BLaER1 (cell line): ENCODE data around the gene NEDD9.
A peak's percentile ranks its signal among the peaks of the same experiment; 100 is the strongest.

Experiments used
- H3K27ac ChIP-seq: shearing (Covaris generic); formaldehyde crosslinking; 2 replicates; pipeline ENCODE4 v1.8.1; 2022
- H3K27me3 ChIP-seq: shearing (Covaris generic); formaldehyde crosslinking; 2 replicates; pipeline ENCODE4 v1.8.1; 2022
- H3K36me3 ChIP-seq: shearing (Covaris generic); formaldehyde crosslinking; 2 replicates; pipeline ENCODE4 v1.8.1; 2022
- H3K4me1 ChIP-seq: shearing (Covaris generic); formaldehyde crosslinking; 2 replicates; pipeline ENCODE4 v1.8.1; 2022
- H3K4me2 ChIP-seq: shearing (Covaris generic); formaldehyde crosslinking; 2 replicates; pipeline ENCODE4 v1.8.1; 2022
- H3K4me3 ChIP-seq: shearing (Covaris generic); formaldehyde crosslinking; 2 replicates; pipeline ENCODE4 v1.8.1; 2022
- H3K9ac ChIP-seq: shearing (Covaris generic); formaldehyde crosslinking; 2 replicates; pipeline ENCODE4 v1.8.1; 2022
- H3K9me3 ChIP-seq: shearing (Covaris generic); formaldehyde crosslinking; 2 replicates; pipeline ENCODE4 v1.8.1; 2022
- H4K20me1 ChIP-seq: shearing (Covaris generic); formaldehyde crosslinking; 2 replicates; pipeline ENCODE4 v1.8.1; 2022
- Cebpa-rat ChIP-seq: shearing (Covaris generic); IDR thresholded peaks from 2 replicates; pipeline ENCODE4 v1.8.1; 2022

NEDD9 gene

DNA sequence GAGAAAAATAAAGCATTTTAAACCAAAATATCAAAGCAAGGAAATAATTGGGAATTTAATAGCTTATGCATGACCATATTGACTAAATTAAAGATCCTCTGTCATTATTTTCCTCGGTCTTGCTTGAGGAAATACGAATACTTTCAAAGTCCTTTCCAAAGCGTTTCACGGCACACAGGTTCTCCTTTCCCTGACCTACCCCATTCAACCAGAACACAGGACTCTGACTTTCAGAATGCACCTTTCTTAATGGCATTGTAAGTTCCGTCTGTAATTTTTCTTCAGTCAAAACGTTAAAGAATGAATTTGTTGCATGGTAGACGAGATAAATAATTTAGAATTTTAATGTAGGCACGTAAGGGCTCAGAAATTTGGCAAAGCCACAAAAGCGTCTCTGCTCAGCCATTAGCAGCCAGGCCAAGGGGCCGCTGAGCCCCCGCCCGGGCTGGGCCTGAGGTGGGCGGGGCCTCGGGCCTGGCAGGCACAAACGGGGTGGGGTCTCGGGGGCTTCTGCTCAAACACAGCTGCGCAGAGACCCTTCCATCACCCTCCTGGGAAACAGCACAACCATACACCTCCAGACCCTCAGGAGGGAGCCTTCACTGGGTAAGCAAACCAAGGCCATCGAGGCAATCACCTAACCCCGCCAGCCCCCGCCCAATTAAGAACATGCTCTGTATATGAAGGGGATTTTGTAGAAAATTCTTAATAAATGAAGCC lies 3.4 kb downstream of the NEDD9 start:
- H3K4me1 ChIP-seq, result peaks cover 30% of the 10 kb centered on the region
- H3K36me3 ChIP-seq, result no peaks in the 10 kb centered on the region
- 0 out of 2 replicates have a peak, but pooled peaks cover 3% of the 10 kb centered on the region for H3K9me3 ChIP-seq
- no peak overlapping the region for H3K9ac ChIP-seq
- no peaks in the 10 kb centered on the region for H3K27me3 ChIP-seq
- H3K4me2 ChIP-seq, result no peak overlapping the region
- no peaks in the 10 kb centered on the region for H4K20me1 ChIP-seq
- no peak overlapping the region for H3K4me3 ChIP-seq
- no peak for TF ChIP-seq Cebpa-rat
- H3K27ac ChIP-seq, result no peak overlapping the region

DNA sequence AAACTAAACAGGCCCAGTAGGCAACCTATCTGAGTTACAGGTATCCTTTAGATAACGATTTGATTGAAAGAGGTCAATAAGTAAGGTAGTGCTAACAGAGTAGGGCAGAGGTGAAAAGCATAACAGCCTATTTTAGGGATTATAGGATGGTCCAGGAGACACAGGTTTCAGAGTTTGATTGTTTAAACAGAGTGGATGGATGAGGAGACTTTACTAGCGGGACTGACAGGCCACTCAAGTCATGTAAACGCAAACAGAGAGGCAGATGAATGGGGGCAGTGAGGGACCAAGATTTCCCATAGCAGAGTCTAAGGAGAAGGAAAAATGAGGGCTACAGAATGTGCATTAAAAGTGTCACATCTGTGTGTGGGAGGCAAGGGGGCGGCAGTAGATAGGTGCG lies 4.8 kb downstream of the NEDD9 start:
- no peak for TF ChIP-seq Cebpa-rat
- Histone ChIP-seq H3K4me2 (no peak overlapping the region), H3K9ac (no peak overlapping the region), H3K4me1 (peaks cover 18% of the 10 kb centered on the region), H3K27ac (no peak overlapping the region), H3K9me3 (0 out of 2 replicates have a peak, but pooled peaks cover 3% of the 10 kb centered on the region), H3K36me3 (no peaks in the 10 kb centered on the region), H3K27me3 (no peaks in the 10 kb centered on the region), H4K20me1 (no peaks in the 10 kb centered on the region), H3K4me3 (no peak overlapping the region)

- Histone ChIP-seq H3K4me2 (no peak overlapping the region), H3K9ac (no peak overlapping the region), H3K4me3 (no peak overlapping the region), H4K20me1 (no peaks in the 10 kb centered on the region), H3K36me3 (no peaks in the 10 kb centered on the region), H3K9me3 (0 out of 2 replicates have a peak, but pooled peaks cover 3% of the 10 kb centered on the region), H3K27me3 (no peaks in the 10 kb centered on the region), H3K4me1 (peaks cover 13% of the 10 kb centered on the region), H3K27ac (no peak overlapping the region)
- TF ChIP-seq Cebpa-rat, result no peak
These were observed 6.5 kb downstream of the NEDD9 start for GRCh38 chr6:11226005-11226404.

GRCh38 chr6:11224966-11225463 lies 7.5 kb downstream of the NEDD9 start:
- no peak overlapping the region for H3K27ac ChIP-seq
- H3K27me3 ChIP-seq, result no peaks in the 10 kb centered on the region
- peaks cover 13% of the 10 kb centered on the region for H3K4me1 ChIP-seq
- H4K20me1 ChIP-seq, result no peaks in the 10 kb centered on the region
- no peaks in the 10 kb centered on the region for H3K36me3 ChIP-seq
- no peak overlapping the region for H3K9ac ChIP-seq
- H3K9me3 ChIP-seq, result 0 out of 2 replicates have a peak, but pooled peaks cover 3% of the 10 kb centered on the region
- peak overlapping the region; percentile 46 for H3K4me2 ChIP-seq
- no peak for TF ChIP-seq Cebpa-rat
- no peak overlapping the region for H3K4me3 ChIP-seq

GRCh38 chr6:11224252-11224965 lies 8.1 kb downstream of the NEDD9 start:
- no peaks in the 10 kb centered on the region for H3K27me3 ChIP-seq
- no peak overlapping the region for H3K4me3 ChIP-seq
- no peaks in the 10 kb centered on the region for H3K36me3 ChIP-seq
- H3K9me3 ChIP-seq, result 0 out of 2 replicates have a peak, but pooled peaks cover 3% of the 10 kb centered on the region
- peaks cover 13% of the 10 kb centered on the region for H3K4me1 ChIP-seq
- TF ChIP-seq Cebpa-rat, result no peak
- H3K9ac ChIP-seq, result no peak overlapping the region
- H4K20me1 ChIP-seq, result no peaks in the 10 kb centered on the region
- H3K4me2 ChIP-seq, result peak overlapping the region; percentile 46
- H3K27ac ChIP-seq, result no peak overlapping the region

DNA sequence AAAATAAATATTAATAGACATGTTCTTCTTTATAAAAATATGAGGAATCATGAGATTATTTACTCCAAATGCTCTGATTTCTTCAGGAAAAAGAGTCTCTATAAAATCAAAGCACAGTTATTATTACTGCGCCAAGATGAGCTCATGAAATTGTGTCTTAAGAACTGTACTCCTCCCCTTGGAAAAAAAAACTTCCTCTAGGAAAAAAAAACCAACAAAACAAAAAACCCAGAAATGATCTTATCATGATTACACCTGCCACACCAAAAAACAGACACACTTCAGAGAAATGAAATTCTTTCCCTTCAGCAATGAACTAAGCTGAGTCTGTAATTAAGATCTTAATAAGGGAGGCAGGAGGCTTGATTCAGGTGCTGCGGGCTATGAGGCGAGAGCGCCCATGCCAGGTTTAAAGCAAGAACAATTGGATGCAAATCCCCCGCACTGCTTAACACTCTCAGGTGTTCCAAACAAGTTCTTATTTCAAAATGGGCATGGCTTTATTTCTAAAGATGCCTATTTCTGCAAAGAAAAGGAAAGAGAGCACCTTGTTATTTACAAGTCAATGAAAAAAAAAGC lies 9.1 kb downstream of the NEDD9 start:
- Histone ChIP-seq H3K9me3 (0 out of 2 replicates have a peak, but pooled peaks cover 3% of the 10 kb centered on the region), H3K9ac (no peak overlapping the region), H4K20me1 (no peaks in the 10 kb centered on the region), H3K4me1 (peaks cover 13% of the 10 kb centered on the region), H3K4me3 (no peak overlapping the region), H3K4me2 (no peak overlapping the region), H3K27me3 (no peaks in the 10 kb centered on the region), H3K27ac (no peak overlapping the region), H3K36me3 (no peaks in the 10 kb centered on the region)
- no peak for TF ChIP-seq Cebpa-rat

- H3K27me3 ChIP-seq, result no peaks in the 10 kb centered on the region
- no peak overlapping the region for H3K4me2 ChIP-seq
- H4K20me1 ChIP-seq, result no peaks in the 10 kb centered on the region
- no peaks in the 10 kb centered on the region for H3K36me3 ChIP-seq
- H3K4me3 ChIP-seq, result no peak overlapping the region
- peaks cover 13% of the 10 kb centered on the region for H3K4me1 ChIP-seq
- TF ChIP-seq Cebpa-rat, result no peak
- 0 out of 2 replicates have a peak, but pooled peaks cover 3% of the 10 kb centered on the region for H3K9me3 ChIP-seq
- no peak overlapping the region for H3K27ac ChIP-seq
- H3K9ac ChIP-seq, result no peak overlapping the region
These were observed 9.8 kb downstream of the NEDD9 start for GRCh38 chr6:11222385-11223277.

DNA sequence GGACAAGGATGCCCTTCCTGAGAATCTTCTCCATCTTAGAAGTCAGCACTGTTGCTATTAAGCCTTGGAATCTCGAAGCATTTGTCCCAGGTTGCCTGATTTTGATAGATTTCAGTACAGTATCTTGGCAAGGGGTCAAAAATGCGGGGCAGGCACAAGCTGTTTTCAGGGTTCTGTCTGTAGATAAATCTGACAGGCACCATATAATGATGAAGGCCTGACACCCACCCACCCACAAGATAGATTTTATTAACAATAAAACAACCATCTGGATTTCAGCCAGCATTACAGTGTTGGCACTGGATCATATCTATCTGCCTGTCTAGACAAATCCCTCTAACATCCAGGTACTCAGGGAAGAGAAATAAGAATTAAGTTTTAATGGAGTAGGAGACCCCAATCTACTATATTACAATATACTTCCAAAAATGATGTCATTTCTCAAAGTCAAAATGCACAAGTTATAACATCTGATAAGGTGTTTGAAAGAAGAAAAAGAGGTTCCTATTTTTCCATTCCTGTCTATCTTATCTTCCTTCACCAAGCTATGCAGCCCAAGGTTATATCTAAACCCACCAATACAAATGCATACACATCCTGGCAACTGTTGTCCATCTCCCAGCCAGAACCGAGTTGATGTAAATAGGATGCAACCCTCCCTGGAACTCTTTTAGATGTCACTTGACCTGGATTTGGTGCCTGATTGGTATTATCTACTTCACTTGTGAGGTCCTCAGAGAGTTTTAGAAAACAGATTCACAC lies 10.7 kb downstream of the NEDD9 start:
- H3K4me3 ChIP-seq, result no peak overlapping the region
- H3K27ac ChIP-seq, result no peak overlapping the region
- TF ChIP-seq Cebpa-rat, result no peak
- H3K27me3 ChIP-seq, result no peaks in the 10 kb centered on the region
- no peak overlapping the region for H3K4me2 ChIP-seq
- H3K9me3 ChIP-seq, result 0 out of 2 replicates have a peak, but pooled peaks cover 3% of the 10 kb centered on the region
- no peak overlapping the region for H3K9ac ChIP-seq
- peaks cover 13% of the 10 kb centered on the region for H3K4me1 ChIP-seq
- H4K20me1 ChIP-seq, result no peaks in the 10 kb centered on the region
- no peaks in the 10 kb centered on the region for H3K36me3 ChIP-seq
